Activated naive CD4-positive, alpha-beta T cell treated with anti-CD3 and anti-CD28 coated beads, Interleukin-2, amount 50 U/mL, for 24 hours (primary cell): ENCODE data around the gene PTPRK.

Experiments
- H3K27ac Mint-ChIP-seq: one replicate; pipeline ENCODE4 v1.8.0; 2021; ENCODE audit warnings: mild to moderate bottlenecking, mixed read lengths
- H3K27me3 Mint-ChIP-seq: one replicate; pipeline ENCODE4 v1.8.0; 2021; ENCODE audit warnings: mixed read lengths
- H3K36me3 Mint-ChIP-seq: one replicate; pipeline ENCODE4 v1.8.0; 2021; ENCODE audit warnings: mixed read lengths
- H3K4me1 Mint-ChIP-seq: one replicate; pipeline ENCODE4 v1.8.0; 2021; ENCODE audit warnings: mixed read lengths
- H3K4me3 Mint-ChIP-seq: one replicate; pipeline ENCODE4 v1.8.0; 2021; ENCODE audit warnings: mild to moderate bottlenecking, mixed read lengths
- H3K9me3 Mint-ChIP-seq: one replicate; pipeline ENCODE4 v1.8.0; 2021; ENCODE audit warnings: mixed read lengths

The PTPRK gene

DNA sequence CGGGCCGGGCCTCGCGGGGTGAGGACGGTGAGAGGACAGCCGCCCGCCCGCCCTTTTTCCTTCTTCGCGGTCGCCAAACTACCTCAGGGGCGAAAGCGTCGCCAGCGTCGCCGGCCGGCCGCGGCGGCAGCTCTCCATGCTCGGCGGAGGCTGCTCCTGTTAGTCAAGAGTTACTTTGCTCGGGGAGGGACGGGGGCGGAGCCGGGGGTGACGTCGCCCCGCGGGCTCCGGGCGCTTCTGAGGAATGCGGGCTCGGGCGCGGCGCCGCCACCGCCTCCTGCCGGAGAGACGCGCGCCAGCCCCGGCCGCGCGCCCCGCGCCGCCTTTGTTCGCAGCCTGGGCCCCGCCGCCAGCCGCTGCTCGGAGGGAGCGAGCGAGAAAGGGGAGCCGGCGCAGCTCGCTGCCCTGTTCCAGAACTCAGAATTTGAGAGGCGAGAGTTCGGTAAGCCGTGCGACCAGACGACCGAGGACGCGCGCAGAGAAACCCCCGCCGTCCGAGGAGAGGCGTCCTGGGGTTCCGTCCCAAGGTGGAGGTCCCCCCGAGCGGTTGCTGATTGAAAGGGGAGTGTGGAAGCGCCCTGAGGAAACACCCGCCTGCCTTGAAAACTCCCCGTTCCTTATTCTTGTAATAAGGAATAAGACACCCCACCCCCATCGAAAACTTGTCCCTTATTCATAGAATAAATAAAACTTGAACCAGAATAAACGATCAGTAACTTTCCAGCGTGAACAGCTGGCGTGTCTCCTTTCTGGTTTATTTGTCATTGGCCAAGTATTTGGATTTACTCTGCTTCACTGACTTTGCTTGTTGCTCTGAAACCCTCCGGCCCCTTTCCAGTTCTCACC, at the start of gene PTPRK:
Gene PTPRK (minus strand): TSS at position 164 of the 846 bp plus-strand sequence. CDS start 241 bp downstream, outside the sequence.
- peaks cover 24% of the 10 kb centered on the region for H3K27me3 Mint-ChIP-seq
- H3K36me3 Mint-ChIP-seq: no peaks in the 10 kb centered on the region
- H3K9me3 Mint-ChIP-seq: no peaks in the 10 kb centered on the region
- peaks cover 11% of the 10 kb centered on the region for H3K4me1 Mint-ChIP-seq
- peak within 1 kb of the TSS; percentile 86 for H3K27ac Mint-ChIP-seq
- H3K4me3 Mint-ChIP-seq: peak within 1 kb of the TSS; percentile 90

DNA sequence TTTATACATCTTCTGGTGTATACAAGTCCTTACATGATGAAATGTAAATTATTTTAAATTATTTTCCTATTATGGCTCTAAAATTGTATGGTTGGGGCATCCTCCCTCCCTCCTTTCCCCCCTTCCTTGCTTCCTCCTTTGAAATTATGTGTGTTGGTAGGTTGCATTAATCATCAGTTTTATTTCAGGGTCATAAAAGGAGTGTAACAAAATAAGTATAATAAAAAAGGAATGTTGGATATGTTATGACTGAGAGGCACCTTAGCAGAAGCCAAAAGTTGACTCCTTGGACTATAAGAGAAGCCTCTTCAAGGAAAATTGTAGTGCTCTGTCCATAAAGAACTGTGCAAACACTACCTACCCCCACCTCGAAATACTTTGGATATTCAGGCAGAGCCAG, 46.6 kb upstream of the PTPRK start:
- Mint-ChIP-seq H3K27ac (no peak overlapping the region), H3K9me3 (no peaks in the 10 kb centered on the region), H3K4me1 (no peaks in the 10 kb centered on the region), H3K27me3 (peaks cover 2% of the 10 kb centered on the region), H3K4me3 (no peak overlapping the region), H3K36me3 (no peaks in the 10 kb centered on the region)

DNA sequence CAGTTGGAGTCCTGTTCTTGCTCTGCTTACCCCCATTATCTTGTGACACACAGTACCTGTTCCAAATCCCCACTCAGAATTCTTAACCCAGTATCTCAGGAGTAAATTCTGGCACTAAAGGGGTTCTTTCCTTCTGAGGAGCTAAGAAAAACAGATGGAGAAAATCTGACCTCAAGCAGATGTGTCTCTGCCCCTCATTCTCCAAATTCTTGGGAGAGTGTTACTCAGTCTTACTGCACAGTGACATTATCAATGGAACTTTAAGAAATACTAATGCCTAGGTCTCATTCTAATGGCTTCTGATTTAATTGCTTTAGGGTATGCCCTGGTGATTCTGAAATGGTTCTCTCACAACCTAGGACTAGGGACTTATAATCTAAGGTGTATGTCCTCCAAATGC, 40.6 kb upstream of the PTPRK start:
- Mint-ChIP-seq H3K9me3 (peaks cover 5% of the 10 kb centered on the region), H3K27ac (no peak overlapping the region), H3K36me3 (no peaks in the 10 kb centered on the region), H3K27me3 (peaks cover 4% of the 10 kb centered on the region), H3K4me3 (no peak overlapping the region), H3K4me1 (no peaks in the 10 kb centered on the region)

DNA sequence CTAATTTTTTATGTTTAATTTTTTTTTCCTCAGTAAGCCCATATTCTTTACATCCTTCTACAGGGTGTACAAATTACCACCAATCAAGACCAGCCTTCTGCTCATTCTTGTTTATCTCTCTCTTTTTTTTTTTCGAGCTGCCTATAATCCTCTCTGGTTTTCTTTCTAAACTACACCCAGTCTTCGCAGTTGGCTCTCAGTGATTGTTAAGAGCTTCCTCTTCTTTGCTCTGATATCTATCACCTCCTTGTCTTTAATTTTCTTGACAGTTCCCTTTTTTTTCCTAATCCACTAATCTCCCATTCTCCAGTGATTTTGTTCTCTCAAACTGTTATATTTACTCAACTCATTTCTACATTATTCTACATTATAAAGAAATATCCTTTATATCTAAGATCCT, 38.5 kb upstream of the PTPRK start:
- Mint-ChIP-seq H3K36me3 (no peaks in the 10 kb centered on the region), H3K4me3 (no peak overlapping the region), H3K4me1 (no peaks in the 10 kb centered on the region), H3K9me3 (peaks cover 5% of the 10 kb centered on the region), H3K27me3 (peaks cover 4% of the 10 kb centered on the region), H3K27ac (no peak overlapping the region)

DNA sequence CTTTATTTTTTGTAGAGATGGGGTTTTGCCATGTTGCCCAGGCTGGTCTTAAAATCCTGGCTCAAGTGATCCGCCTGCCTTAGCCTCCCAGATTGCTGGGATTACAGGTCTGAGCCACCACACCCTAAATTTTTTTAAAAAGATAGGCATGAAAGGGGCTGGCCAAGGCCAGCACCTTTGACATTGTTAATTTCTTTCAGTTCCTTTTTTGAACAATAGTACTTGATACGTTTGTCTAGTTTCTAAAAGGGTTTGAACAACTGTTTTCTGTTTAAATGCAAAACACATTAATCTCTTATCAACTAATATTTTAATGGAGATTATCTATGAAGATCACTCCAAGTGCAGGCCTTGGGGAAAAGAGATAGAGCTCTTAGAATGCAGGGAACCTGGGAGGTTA, 37.6 kb upstream of the PTPRK start:
- Mint-ChIP-seq H3K36me3 (no peaks in the 10 kb centered on the region), H3K27ac (no peak overlapping the region), H3K9me3 (peaks cover 5% of the 10 kb centered on the region), H3K27me3 (peaks cover 4% of the 10 kb centered on the region), H3K4me3 (no peak overlapping the region), H3K4me1 (no peaks in the 10 kb centered on the region)

DNA sequence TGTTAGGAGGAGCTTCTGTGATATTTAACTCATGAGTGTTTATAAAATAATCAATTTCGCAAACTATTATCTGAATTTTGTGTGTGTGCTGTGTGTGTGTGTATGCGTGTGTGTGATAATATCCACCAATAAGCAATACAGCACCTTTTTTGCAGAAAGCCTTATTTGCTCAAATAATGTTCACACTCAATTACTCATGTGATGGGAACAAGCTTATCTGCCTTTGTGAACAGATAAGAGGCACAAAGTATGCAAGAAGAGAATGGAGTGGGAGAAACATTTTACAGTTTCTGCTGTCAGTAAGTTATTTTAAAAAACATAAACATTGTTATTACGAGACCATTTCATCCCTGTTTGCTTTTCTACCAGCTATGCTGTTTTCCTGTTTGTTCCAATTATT, 36.7 kb upstream of the PTPRK start:
- peaks cover 1% of the 10 kb centered on the region for H3K36me3 Mint-ChIP-seq
- H3K4me1 Mint-ChIP-seq: no peaks in the 10 kb centered on the region
- peaks cover 4% of the 10 kb centered on the region for H3K27me3 Mint-ChIP-seq
- H3K9me3 Mint-ChIP-seq: peaks cover 5% of the 10 kb centered on the region
- no peak overlapping the region for H3K27ac Mint-ChIP-seq
- no peak overlapping the region for H3K4me3 Mint-ChIP-seq

DNA sequence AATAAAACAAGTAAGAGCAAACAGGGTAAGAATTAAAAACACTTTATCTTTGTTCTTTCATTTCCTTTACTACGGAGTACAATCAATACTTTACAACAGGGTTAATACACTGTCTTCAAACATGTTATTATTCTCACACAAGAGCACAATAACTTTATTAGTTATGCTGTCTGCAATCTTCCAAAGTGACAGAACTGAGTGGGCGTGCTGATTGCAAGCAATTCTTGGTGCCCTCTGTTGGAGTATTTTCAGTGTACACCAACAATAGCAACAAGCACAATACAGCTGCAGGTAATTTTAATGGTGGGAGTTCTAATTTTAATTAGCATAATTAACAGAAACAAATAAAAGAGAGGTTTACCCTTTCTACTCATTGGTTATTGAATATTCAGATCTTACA, 33.9 kb upstream of the PTPRK start:
- no peak overlapping the region for H3K4me3 Mint-ChIP-seq

DNA sequence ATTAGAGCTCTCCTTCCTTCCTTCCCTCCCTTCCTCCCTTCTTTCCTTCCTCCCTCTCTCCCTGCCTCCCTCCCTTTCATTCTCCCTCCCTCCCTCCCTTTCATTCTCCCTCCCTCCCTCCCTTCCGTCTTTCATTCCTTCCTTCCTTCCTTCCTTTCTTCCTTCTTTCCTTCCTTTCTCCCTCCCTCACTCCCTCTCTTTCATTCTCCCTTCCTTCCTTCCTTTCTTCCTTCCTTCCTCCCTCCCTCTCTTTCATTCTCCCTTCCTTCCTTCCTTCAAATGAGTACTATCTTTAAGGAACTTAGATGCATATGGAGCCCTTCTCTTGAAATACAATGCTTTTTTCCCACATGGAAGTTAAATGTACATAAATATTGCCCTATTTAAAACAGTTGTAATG, 20.9 kb upstream of the PTPRK start:
- Mint-ChIP-seq H3K27ac (no peak overlapping the region), H3K36me3 (no peaks in the 10 kb centered on the region), H3K27me3 (peaks cover 14% of the 10 kb centered on the region), H3K9me3 (no peaks in the 10 kb centered on the region), H3K4me3 (no peak overlapping the region), H3K4me1 (no peaks in the 10 kb centered on the region)

More for the DNA sequence above, 33.9 kb upstream of the PTPRK start:
- no peaks in the 10 kb centered on the region for H3K9me3 Mint-ChIP-seq
- H3K27ac Mint-ChIP-seq: no peak overlapping the region
- no peaks in the 10 kb centered on the region for H3K4me1 Mint-ChIP-seq
- H3K27me3 Mint-ChIP-seq: peaks cover 4% of the 10 kb centered on the region
- H3K36me3 Mint-ChIP-seq: peaks cover 1% of the 10 kb centered on the region

DNA sequence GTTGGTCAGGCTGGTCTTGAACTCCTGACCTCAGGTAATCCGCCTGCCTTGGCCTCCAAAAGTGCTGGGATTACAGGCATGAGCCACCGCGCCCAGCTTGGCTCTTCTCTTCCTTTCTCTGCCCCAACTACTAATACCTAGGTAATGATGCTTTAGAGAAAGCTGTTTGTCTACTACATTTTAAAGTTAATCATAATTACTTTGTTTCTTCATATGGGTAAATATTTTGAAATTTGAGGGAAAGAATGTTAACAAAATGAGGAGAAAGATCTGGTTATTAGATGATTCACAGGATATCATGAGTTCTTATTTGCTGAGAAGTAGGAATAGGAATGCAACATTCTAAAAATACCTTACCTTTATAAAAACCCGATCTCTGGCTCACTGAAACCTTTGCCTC, 18.4 kb upstream of the PTPRK start:
- H3K27me3 Mint-ChIP-seq: peaks cover 15% of the 10 kb centered on the region
- no peaks in the 10 kb centered on the region for H3K9me3 Mint-ChIP-seq

DNA sequence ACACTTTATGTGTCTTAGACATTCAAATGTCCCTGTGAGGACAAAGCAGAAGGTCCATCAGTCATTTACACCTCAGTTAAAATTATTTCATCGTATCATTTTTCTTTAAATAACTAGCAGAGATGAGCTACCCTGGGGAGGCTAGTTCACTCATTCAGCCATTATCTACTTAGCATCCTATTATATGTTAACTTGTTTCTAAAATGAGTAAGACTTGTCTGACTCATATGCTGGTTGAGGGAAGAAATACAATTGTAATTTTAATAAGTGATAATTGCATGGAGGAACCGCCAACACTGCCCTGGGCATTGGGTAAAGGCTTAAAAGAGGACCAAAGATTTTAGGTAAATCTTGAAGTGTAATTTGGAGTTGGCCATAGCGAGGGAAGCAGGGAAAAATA, 12.4 kb upstream of the PTPRK start:
- no peak overlapping the region for H3K27ac Mint-ChIP-seq
- H3K27me3 Mint-ChIP-seq: peaks cover 13% of the 10 kb centered on the region
- H3K4me1 Mint-ChIP-seq: no peaks in the 10 kb centered on the region
- H3K36me3 Mint-ChIP-seq: no peaks in the 10 kb centered on the region
- H3K9me3 Mint-ChIP-seq: no peaks in the 10 kb centered on the region
- no peak overlapping the region for H3K4me3 Mint-ChIP-seq

More for the DNA sequence above, 18.4 kb upstream of the PTPRK start:
- Mint-ChIP-seq H3K36me3 (no peaks in the 10 kb centered on the region), H3K27ac (no peak overlapping the region), H3K4me3 (no peak overlapping the region), H3K4me1 (no peaks in the 10 kb centered on the region)

DNA sequence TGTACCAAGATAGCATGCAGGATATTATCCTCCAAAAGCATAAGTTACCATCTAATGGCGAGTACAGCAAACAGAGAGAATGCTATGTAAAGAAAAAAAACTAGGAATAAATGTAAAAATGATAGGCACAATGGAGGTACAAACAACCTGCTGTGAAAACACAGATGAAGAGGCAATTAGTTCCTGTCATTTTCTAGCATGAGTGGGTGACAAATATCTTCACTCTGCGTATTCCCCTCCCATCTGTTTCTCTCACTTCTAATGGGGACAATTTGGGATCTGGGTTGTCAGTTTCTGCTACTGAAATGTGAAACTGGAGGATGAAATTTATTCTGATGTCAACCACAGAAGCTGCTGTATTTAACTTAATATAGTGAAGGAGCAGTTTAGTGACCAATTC, 11.7 kb upstream of the PTPRK start:
- Mint-ChIP-seq H3K36me3 (no peaks in the 10 kb centered on the region), H3K9me3 (no peaks in the 10 kb centered on the region), H3K4me3 (no peak overlapping the region), H3K27me3 (peaks cover 13% of the 10 kb centered on the region), H3K27ac (no peak overlapping the region), H3K4me1 (no peaks in the 10 kb centered on the region)

DNA sequence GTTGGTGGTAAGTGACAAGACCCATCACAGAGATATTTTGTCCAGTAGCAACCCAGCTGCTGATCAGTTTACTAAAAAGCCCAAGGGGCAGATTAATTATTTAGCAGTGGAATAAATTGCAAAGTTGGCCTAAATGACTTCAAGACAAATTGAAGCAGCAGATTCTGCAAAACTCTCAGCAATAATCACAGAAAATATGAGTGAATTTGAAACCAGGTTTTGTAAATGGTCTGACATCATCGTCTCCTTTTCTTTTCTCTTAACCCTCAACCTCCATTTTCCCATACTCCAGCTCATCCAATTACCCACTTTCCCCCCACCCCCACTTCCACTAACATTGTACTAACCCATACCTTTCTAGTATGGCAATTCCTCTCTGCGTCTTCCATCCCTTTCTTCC, 11.3 kb upstream of the PTPRK start:
- Mint-ChIP-seq H3K27me3 (peaks cover 10% of the 10 kb centered on the region), H3K36me3 (no peaks in the 10 kb centered on the region), H3K4me1 (no peaks in the 10 kb centered on the region), H3K4me3 (no peak overlapping the region), H3K9me3 (no peaks in the 10 kb centered on the region), H3K27ac (no peak overlapping the region)

DNA sequence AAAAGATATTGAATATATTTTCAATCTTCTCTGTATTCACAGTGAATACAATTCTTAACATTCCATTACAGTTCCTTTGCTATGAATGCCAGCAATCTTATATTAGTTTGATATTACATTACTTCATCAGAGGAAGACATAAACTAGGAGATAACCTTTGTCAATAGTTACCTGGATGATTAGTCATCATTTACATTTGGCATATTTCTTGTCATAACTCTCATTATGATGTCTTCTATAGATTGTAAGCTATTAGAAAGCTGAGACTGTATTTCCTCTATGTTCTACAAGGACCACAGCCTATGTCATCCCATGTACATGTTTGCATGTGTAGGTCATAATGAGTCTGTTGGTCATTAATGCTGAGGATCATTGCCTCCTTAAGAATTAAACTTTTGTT, 7.8 kb upstream of the PTPRK start:
- H3K36me3 Mint-ChIP-seq: no peaks in the 10 kb centered on the region
- H3K27me3 Mint-ChIP-seq: peaks cover 7% of the 10 kb centered on the region
- no peaks in the 10 kb centered on the region for H3K4me1 Mint-ChIP-seq
- no peak overlapping the region for H3K27ac Mint-ChIP-seq
- H3K4me3 Mint-ChIP-seq: no peak overlapping the region
- H3K9me3 Mint-ChIP-seq: no peaks in the 10 kb centered on the region

DNA sequence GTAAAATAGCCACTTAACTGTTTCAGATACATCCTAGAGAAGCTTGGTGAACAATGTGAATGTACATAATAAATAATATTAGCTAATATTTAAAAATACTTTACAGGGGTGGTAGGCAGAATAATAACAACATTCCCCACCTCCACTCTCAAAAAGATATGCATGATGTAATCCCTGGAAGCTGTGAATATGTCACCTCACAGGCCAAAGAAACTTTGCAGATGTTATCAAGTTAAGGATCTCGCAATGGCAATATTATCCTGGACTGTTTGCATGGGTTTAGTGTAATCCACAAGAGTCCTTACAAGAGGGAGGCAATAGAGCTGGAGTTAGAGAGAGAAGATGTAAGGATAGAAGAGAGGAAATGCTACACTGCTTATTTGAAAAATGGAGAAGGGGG, 7.0 kb upstream of the PTPRK start:
- Mint-ChIP-seq H3K9me3 (no peaks in the 10 kb centered on the region), H3K27ac (no peak overlapping the region), H3K27me3 (peaks cover 6% of the 10 kb centered on the region), H3K4me3 (no peak overlapping the region), H3K36me3 (no peaks in the 10 kb centered on the region), H3K4me1 (no peaks in the 10 kb centered on the region)

DNA sequence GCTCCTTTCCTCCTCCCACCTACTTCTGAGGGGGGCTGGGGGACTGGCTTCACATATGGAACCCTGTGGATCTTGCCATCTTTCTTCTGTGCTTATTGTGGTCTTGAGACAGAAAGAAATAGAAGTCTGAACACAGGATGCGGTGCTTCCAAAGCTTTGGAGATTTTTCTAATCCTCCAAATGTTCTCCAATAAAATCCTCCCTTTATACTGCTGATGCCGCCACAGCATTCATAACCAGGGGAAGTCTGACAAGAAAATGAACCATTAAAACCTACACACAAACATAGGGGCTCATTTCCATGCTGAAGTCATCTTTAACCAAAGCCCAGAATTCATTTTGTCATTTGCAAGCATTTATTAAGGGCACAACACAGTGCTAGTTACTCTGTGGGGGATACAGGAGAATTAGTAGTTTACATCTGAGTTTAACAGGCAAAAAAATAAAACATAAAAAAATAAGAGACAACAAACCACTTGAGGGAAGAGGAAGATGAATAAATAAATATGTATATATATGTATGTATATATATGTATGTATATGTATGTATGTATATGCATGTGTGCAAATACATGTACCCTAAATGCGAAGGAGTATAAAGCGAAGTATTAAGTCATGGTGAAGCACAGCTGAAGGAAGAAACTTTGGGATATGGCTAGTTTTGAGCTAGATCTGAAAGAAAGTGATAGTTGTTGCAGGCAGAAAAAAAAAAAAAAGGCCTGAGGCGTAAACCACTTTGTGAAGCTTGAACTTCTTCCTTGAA, 5.9 kb upstream of the PTPRK start:
- Mint-ChIP-seq H3K4me3 (no peak overlapping the region), H3K9me3 (no peaks in the 10 kb centered on the region), H3K27ac (no peak overlapping the region), H3K36me3 (no peaks in the 10 kb centered on the region), H3K4me1 (peaks cover under 1% of the 10 kb centered on the region), H3K27me3 (peaks cover 11% of the 10 kb centered on the region)

DNA sequence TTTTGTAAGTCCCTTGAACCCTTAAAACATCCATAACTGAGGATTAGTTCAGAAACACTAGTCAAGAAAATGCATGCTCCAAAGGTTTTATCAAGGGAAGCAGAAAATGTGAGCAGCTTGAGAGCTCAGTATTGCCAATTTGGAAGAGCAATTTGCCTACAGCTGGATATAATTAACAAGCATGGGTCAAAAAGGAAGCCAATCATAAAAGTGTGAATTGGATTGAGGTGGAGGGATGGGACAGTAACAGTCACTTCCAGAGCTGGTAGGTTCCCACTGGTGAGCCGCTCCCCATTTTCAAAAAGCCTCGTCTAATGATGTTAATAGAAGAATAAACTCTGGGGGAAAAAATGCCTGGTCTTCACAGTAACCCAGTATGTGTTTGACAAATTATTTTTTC, 5.0 kb upstream of the PTPRK start:
- H3K4me1 Mint-ChIP-seq: peaks cover 5% of the 10 kb centered on the region
- no peaks in the 10 kb centered on the region for H3K9me3 Mint-ChIP-seq
- no peak overlapping the region for H3K4me3 Mint-ChIP-seq
- H3K36me3 Mint-ChIP-seq: no peaks in the 10 kb centered on the region
- no peak overlapping the region for H3K27ac Mint-ChIP-seq
- peaks cover 15% of the 10 kb centered on the region for H3K27me3 Mint-ChIP-seq
